Kidney (tissue), 14 donors: Measurements from ENCODE around the gene VILL. TPM values are rescaled to one million over a fixed set of nuclear protein-coding genes. Genes with fewer than 3 reads are reported as not detected.

Source experiments
- DNase-seq, 5 donors: peaks; one replicate each; pipeline ENCODE4 v3.0.0-alpha.2; 2013 to 2020
- FAIRE-seq: peaks from 2 replicates; lab custom pipeline; 2012; peaks lifted over from hg19 to GRCh38; lab: Jason Lieb, UNC
- H3K27ac ChIP-seq, 2 donors: one replicate each; pipeline ENCODE4 v1.7.0; 2013; ENCODE audit warnings: low read depth in 2 of 2, low read length in 2 of 2, inconsistent platforms in 1 of 2
- H3K27me3 ChIP-seq: one replicate; pipeline ENCODE4 v1.7.1; 2013; ENCODE audit warnings: low read length, inconsistent platforms; ENCODE audit not compliant: control insufficient read depth, insufficient read depth
- H3K36me3 ChIP-seq, 3 donors: one replicate each; pipeline versions ENCODE4 v1.7.0 to v1.7.1; 2013; ENCODE audit warnings: low read length in 3 of 3, control low read depth in 1 of 3, inconsistent platforms in 1 of 3; ENCODE audit not compliant: insufficient read depth in 3 of 3, control insufficient read depth in 2 of 3
- H3K4me1 ChIP-seq, 3 donors: one replicate each; pipeline versions ENCODE4 v1.7.0 to v1.7.1; 2013; ENCODE audit warnings: low read length in 3 of 3, inconsistent platforms in 1 of 3, low read depth in 1 of 3; ENCODE audit not compliant: control insufficient read depth in 2 of 3, insufficient read depth in 2 of 3
- H3K4me3 ChIP-seq, 3 donors: one replicate each; pipeline versions ENCODE4 v1.7.0 to v1.8.1; 2013; ENCODE audit warnings: low read length in 3 of 3, control low read depth in 1 of 3, inconsistent platforms in 1 of 3
- H3K9ac ChIP-seq, 3 donors: one replicate each; pipeline versions ENCODE4 v1.7.0 to v1.7.1; 2013; ENCODE audit warnings: low read length in 3 of 3, control low read depth in 1 of 3, inconsistent platforms in 1 of 3
- H3K9me3 ChIP-seq, 3 donors: one replicate each; pipeline versions ENCODE4 v1.7.0 to v1.7.1; 2013; ENCODE audit warnings: low read length in 3 of 3, control low read depth in 1 of 3, inconsistent platforms in 1 of 3; ENCODE audit not compliant: control insufficient read depth in 2 of 3, insufficient read depth in 1 of 3
- CTCF ChIP-seq: IDR thresholded peaks from 3 replicates; pipeline ENCODE4 v1.5.1; 2012; ENCODE audit warnings: mild to moderate bottlenecking, moderate library complexity, borderline replicate concordance; ENCODE audit not compliant: insufficient read depth; ENCODE audit errors: extremely low read depth
- intact Hi-C: fragments of 100-400 bp; cut with DNase I; formaldehyde crosslinking; loops from one replicate; pipeline ENCODE4 v1.11.1; 2022
- polyA plus RNA-seq: library from polyadenylated mRNA; stranded (reverse); fragments of 350-450 nt; fragmentation: Illumina TruSeq; extraction: RNeasy Lipid Tissue Mini Kit (QIAGEN cat#74804); gene quantifications from one replicate; pipeline ENCODE4 v1.2.3, GENCODE V29; 2014; ENCODE audit warnings: low read depth, low replicate concordance; ENCODE audit not compliant: insufficient read depth
- total RNA-seq: library from RNA; stranded (reverse); fragmentation: NEBNext Ultra II Directional; extraction: Animal tissue kit (Norgen Biotek cat#: 25700); gene quantifications from one replicate; pipeline ENCODE4 v1.2.1, GENCODE V29; 2021
- donor health status: control.
- donor health status: control.
- donor health status: control.
- donor health status: control.
- donor health status: control.
- donor health status: DM: yes; HTN: yes; CAD: no.
- donor health status: Normal renal cell carcinoma (clear cell type).

Gene VILL
- total and polyA plus RNA-seq, 2 donors from 2014 or later, result 7.4 to 7.6 TPM

DNA sequence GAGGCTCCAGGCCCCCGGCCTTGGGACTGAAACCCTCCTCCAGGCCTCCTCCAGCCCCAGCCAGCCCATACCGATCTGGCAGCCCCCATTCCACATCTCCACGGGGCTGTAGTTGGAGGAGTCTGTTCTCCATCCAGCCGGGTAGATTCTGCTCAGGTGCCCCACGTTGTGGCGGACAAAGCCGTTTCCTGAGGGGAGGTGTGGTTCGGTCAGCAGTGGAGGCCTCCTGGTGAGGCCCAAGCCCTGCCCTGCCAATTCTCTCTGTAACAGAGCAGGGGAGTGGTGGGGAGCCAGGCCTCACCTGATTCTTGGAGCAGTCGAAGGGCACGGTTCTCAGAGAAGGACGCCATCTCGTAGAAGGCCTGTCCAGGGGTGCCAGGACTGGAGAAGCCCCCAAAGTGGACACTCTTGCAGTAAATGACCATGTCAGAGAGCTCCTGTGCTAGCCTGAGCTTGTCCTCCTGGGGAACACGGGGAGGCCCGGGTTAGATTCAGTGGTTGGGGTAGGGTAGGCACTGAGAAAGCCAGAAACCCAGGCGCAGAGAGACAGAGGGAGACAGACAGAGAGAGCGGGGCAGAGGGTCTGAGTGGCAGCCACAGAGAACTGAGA lies 18.5 kb downstream of the VILL start:
- DNase-seq, result peak in 1 of 5 donors; percentile 46
- peaks cover 0 to 8% (median 0%) of the 10 kb centered on the region in 3 donors for H3K4me1 ChIP-seq
- no peaks in the 10 kb centered on the region for H3K9me3 ChIP-seq
- H3K36me3 ChIP-seq, result peaks cover 0 to 16% (median 3%) of the 10 kb centered on the region in 3 donors
- H3K4me3 ChIP-seq, result no peak overlapping the region
- no peak for TF ChIP-seq CTCF
- FAIRE-seq, result no peak
- no peak overlapping the region for H3K27ac ChIP-seq
- intact Hi-C loops, result no loop called here
- no peaks in the 10 kb centered on the region for H3K27me3 ChIP-seq
- H3K9ac ChIP-seq, result no peak overlapping the region

DNA sequence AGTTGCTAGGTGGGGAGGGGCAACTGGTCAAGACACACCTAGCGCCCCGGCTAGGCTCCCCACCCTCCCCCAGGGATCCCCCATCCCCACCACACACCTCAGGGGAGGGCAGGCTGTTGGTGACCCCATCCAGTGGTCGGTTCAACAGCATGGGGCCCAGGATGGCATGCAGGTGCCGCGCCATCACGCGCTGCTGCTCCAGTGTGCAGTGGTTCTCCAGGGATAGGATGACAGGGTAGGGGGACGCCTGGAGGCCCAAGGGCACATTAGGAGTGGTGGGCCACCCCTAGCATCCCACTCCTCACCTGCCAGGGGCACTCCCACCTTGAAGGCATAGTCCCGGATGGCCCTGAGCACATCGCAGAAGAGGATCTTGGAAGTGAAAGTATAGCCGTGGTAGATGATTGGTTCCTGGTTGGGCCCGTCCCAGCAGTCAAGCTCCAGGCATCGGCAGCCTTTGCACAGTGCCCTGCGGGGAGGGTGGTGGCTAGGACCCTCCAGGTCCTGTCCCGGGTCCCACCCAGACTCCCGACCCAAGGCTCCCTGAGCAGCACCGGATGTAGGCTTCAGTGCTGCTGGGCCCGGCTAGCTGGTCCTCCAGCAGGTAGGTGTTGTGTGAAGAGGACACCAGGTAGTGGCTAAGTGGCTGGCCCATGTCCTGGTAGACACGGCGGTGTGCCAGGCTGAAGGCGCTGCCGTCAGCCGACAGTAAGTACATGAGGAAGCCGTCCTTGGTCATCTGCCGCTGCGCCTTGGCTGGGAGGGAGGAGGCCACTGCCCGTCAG lies 19.4 kb downstream of the VILL start:
- Histone ChIP-seq H3K27me3 (no peaks in the 10 kb centered on the region), H3K4me1 (peaks cover 0 to under 1% (median 0%) of the 10 kb centered on the region in 3 donors), H3K9ac (no peak overlapping the region), H3K9me3 (no peaks in the 10 kb centered on the region), H3K27ac (no peak overlapping the region), H3K4me3 (no peak overlapping the region), H3K36me3 (peaks cover 0 to 20% (median 3%) of the 10 kb centered on the region in 3 donors)
- DNase-seq (peak in 1 of 5 donors; percentile 73), FAIRE-seq (no peak)
- no peak for TF ChIP-seq CTCF
- intact Hi-C loops, result no loop called here

DNA sequence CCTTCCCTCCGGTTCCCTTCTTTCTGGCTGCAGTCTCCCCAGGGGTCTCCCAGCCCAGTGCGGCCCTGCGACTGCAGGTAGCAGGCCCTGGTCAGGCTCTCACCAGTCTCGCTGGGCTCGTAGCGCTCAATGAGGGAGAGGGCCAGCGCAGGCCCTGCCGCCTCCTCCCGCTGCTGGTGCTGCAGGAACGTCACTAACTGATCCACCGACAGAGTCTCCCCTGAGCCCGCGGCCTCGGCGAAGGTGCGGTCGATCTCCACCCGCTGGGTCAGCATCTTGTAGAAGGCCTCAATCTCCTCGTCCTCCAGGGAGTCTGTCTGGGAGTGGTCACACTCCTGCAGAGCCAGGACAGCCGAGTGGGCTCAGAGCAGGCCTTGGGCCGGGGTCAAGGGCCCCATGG lies 20.5 kb downstream of the VILL start:
- peak in 1 of 5 donors; percentile 78 for DNase-seq

More for the DNA sequence above, 20.5 kb downstream of the VILL start:
- Histone ChIP-seq H3K27ac (no peak overlapping the region), H3K27me3 (no peaks in the 10 kb centered on the region), H3K9me3 (no peaks in the 10 kb centered on the region), H3K4me1 (no peaks in the 10 kb centered on the region), H3K36me3 (peaks cover 4 to 31% (median 9%) of the 10 kb centered on the region in 3 donors), H3K9ac (no peak overlapping the region), H3K4me3 (no peak overlapping the region)
- no peak for FAIRE-seq
- intact Hi-C loops, result no loop called here
- no peak for TF ChIP-seq CTCF
